Karpas-422 (cell line): ENCODE data around the gene ALDH1B1. TPM values are rescaled to one million over a fixed set of nuclear protein-coding genes. Genes with fewer than 3 reads are reported as not detected.

ENCODE experiments used
- DNase-seq: peaks from one replicate; pipeline ENCODE4 v3.0.0-alpha.2; 2015
- H2AFZ ChIP-seq: fragments of 200-600 bp; sonication (generic); 2 replicates; pipeline ENCODE4 v1.6.1; 2014; ENCODE audit warnings: antibody characterized with exemption, low read length, mixed read lengths
- H3K27ac ChIP-seq: fragments of 200-600 bp; sonication (generic); 2 replicates; pipeline ENCODE4 v1.5.1; 2014; ENCODE audit warnings: mild to moderate bottlenecking, low read length, moderate library complexity
- H3K27me3 ChIP-seq: fragments of 200-600 bp; sonication (generic); 2 replicates; pipeline ENCODE4 v1.6.1; 2014; ENCODE audit warnings: low read length, mixed read lengths
- H3K36me3 ChIP-seq: fragments of 200-600 bp; sonication (generic); 2 replicates; pipeline ENCODE4 v1.6.1; 2014; ENCODE audit warnings: low read length, mixed read lengths; ENCODE audit not compliant: insufficient read depth
- H3K4me1 ChIP-seq: fragments of 200-600 bp; sonication (generic); 2 replicates; pipeline ENCODE4 v1.6.1; 2014; ENCODE audit warnings: mild to moderate bottlenecking, low read length, mixed read lengths
- H3K4me2 ChIP-seq: fragments of 200-600 bp; sonication (generic); 2 replicates; pipeline ENCODE4 v1.6.1; 2014; ENCODE audit warnings: low read length, low read depth, mild to moderate bottlenecking; ENCODE audit not compliant: poor library complexity, severe bottlenecking
- H3K4me3 ChIP-seq: fragments of 200-600 bp; sonication (generic); 2 replicates; pipeline ENCODE4 v1.5.1; 2014; ENCODE audit warnings: mild to moderate bottlenecking, antibody characterized with exemption, low read length, mixed read lengths
- H3K79me2 ChIP-seq: fragments of 200-600 bp; sonication (generic); 2 replicates; pipeline ENCODE4 v1.6.1; 2014; ENCODE audit warnings: mild to moderate bottlenecking, low read length, mixed read lengths
- H3K9ac ChIP-seq: fragments of 200-600 bp; sonication (generic); 2 replicates; pipeline ENCODE4 v1.6.0; 2014; ENCODE audit warnings: low read length
- H3K9me2 ChIP-seq: fragments of 200-600 bp; sonication (generic), shearing (Covaris generic); replicated peaks from 2 replicates; pipeline ENCODE4 v1.6.0; 2014; ENCODE audit warnings: mild to moderate bottlenecking, low read length, moderate library complexity; ENCODE audit not compliant: insufficient read depth
- H3K9me3 ChIP-seq: fragments of 300-700, 200-600 bp; sonication (generic); 2 replicates; pipeline ENCODE4 v1.6.1; 2014; ENCODE audit warnings: low read length, mixed read lengths
- H4K20me1 ChIP-seq: fragments of 200-600 bp; sonication (generic); 2 replicates; pipeline ENCODE4 v1.6.1; 2014; ENCODE audit warnings: mild to moderate bottlenecking, antibody characterized with exemption, low read length, low read depth; ENCODE audit not compliant: insufficient read depth
- total RNA-seq: library from RNA; depleted of rRNA; stranded (reverse); fragments of >200 nt; shearing (Covaris generic); gene quantifications from 2 replicates; pipeline ENCODE4 v1.2.3, GENCODE V29; 2014; ENCODE audit warnings: low replicate concordance

ALDH1B1 gene
- total RNA-seq, 1 experiment from 2014 or later = 10.3 TPM

DNA sequence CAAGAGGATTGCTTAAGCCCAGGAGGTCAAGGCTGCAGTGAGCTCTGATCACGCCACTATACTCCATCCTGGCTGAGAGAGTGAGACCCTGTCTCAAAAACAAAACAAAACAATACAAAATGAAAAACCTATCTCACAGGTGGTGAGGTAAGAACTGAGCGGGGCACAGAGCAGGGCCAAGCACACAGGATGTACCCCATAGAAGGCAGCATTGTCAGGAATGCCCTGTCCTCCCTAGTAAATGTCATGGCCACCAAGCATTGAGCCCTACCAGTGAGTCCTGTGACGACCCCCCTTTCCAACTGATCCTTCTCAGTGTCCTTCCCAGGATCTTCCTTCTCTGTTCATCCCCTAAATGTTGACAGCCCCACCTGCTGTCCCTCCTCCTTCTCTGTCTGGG is 44.6 kb upstream of the ALDH1B1 start:
- H2AFZ ChIP-seq = no peak overlapping the region
- H3K27ac ChIP-seq = no peak overlapping the region
- H3K4me3 ChIP-seq = no peak overlapping the region
- no peaks in the 10 kb centered on the region for H3K9me2 ChIP-seq
- H3K4me1 ChIP-seq = no peaks in the 10 kb centered on the region
- H3K36me3 ChIP-seq = no peaks in the 10 kb centered on the region
- H3K9me3 ChIP-seq = no peaks in the 10 kb centered on the region
- H4K20me1 ChIP-seq = no peaks in the 10 kb centered on the region
- no peak overlapping the region for H3K9ac ChIP-seq
- DNase-seq = no peak
- no peaks in the 10 kb centered on the region for H3K27me3 ChIP-seq
- H3K4me2 ChIP-seq = no peak overlapping the region
- H3K79me2 ChIP-seq = no peaks in the 10 kb centered on the region

DNA sequence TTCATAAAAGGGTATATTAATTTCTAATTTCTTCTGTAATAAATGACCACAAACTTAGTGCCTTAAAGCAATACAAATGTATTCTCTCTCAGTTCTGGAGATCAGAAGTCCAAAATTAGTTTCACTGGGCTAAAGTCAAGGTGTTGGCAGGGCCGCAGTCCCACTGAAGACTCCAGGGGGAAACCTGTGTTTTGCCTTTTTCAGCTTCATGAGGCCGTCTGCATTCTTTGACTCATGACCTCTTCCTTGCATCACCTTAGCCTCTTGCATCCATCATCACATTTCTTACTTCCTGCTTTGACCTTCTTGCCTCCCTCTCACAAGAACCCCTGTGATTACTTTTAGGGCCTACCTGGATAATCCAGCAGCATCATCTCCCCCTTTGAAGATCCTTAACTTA is 42.0 kb upstream of the ALDH1B1 start:
- Histone ChIP-seq H3K4me3 (no peak overlapping the region), H3K9me2 (no peaks in the 10 kb centered on the region), H4K20me1 (no peaks in the 10 kb centered on the region), H3K36me3 (no peaks in the 10 kb centered on the region), H3K9ac (no peak overlapping the region), H3K79me2 (no peaks in the 10 kb centered on the region), H3K4me2 (no peak overlapping the region), H2AFZ (no peak overlapping the region), H3K9me3 (no peaks in the 10 kb centered on the region), H3K27ac (no peak overlapping the region), H3K27me3 (no peaks in the 10 kb centered on the region), H3K4me1 (no peaks in the 10 kb centered on the region)
- DNase-seq = no peak

DNA sequence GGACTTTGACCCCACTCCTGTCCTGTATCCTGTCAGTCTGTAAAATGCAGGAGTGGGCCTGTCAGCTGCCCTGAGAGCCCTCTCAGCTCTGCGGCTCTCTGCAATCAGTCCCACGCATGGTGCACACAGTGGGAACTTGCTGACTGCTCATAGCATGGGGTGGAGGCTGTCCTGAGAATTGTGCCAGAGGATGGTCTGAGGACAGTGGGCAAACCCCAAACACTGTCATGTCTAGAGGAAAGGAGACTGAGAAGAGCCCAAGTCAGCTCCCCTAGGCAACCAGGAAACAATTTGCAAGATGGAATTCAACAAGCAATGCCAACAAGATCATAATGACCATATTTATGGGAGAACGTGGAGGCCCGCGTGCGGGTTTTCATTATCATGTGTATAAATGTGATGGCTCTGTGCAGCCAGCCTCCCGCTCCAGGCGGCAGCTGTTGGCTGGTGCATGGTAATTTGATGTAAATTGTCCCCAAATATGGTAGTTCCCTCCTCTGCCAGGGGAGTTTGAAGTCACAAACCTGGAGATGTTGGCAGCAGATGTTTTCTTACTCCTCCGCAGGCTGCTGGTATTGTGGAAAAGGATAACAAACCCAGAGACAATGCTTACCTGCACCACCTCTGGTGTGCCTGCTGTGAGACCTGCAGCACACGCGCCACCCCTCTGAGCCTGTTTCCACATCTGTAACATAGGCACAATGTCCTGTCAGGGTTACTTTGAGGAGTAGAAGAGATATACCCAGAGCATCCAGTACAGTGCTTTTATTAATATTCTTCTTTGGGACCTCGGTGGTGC is 39.8 kb upstream of the ALDH1B1 start:
- Histone ChIP-seq H3K4me2 (no peak overlapping the region), H2AFZ (no peak overlapping the region), H3K4me3 (no peak overlapping the region), H3K27me3 (no peaks in the 10 kb centered on the region), H3K4me1 (no peaks in the 10 kb centered on the region), H3K9me2 (no peaks in the 10 kb centered on the region), H3K9ac (no peak overlapping the region), H3K36me3 (no peaks in the 10 kb centered on the region), H4K20me1 (no peaks in the 10 kb centered on the region), H3K79me2 (no peaks in the 10 kb centered on the region), H3K9me3 (no peaks in the 10 kb centered on the region), H3K27ac (no peak overlapping the region)
- no peak for DNase-seq

DNA sequence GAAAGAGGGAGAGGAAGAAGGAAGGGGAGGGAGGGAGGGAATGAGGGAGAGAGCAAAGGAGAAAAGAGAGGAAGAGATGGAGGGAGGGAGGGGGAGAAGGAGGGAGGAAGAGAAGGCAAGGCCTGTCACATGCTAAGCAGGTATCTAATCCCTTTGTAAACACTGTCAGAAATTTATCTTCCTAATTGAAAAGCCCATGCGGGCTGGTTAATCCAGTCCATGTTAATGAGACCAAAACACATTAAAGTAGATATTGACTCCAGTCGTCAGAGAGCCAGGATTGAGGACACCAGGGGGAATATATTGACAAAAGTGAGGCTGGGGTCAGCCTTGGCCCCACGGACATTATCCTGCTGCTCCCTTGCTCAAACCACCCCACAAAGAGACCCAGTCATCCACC is 37.4 kb upstream of the ALDH1B1 start:
- no peaks in the 10 kb centered on the region for H3K36me3 ChIP-seq

DNA sequence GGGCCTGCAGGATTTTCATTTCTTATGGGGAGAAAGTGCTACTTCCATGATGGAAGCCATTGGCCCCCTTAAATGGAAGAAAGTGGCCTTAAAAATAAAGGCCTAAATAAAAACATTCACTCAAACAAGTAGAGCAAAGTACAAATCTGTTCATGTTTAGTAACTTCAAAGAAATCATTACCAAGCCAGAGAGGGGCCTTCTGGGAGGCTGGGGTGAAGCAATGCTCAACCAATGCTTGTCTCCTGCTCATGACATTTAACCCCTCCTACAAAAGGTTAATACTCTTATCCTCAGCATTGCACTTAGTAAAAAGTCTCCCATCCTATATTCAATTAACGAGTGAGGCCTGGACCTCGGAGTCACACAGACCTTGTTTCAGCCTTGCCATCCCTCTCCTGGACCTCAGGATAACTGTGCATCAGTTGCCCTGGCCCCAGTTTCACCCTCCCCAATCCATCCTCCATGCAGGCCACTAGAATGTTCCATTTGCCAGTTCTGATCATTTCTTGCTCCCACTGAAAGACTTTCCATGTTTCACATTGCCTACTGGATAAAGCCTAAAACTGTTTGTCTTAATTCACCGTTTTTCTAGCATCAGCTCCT is 36.9 kb upstream of the ALDH1B1 start:
- H3K36me3 ChIP-seq = no peaks in the 10 kb centered on the region
- H3K9ac ChIP-seq = no peak overlapping the region
- H3K9me2 ChIP-seq = no peaks in the 10 kb centered on the region
- no peaks in the 10 kb centered on the region for H3K9me3 ChIP-seq
- no peaks in the 10 kb centered on the region for H4K20me1 ChIP-seq
- no peak overlapping the region for H2AFZ ChIP-seq
- H3K4me2 ChIP-seq = no peak overlapping the region
- no peaks in the 10 kb centered on the region for H3K27me3 ChIP-seq
- no peak overlapping the region for H3K4me3 ChIP-seq
- no peak overlapping the region for H3K27ac ChIP-seq
- H3K4me1 ChIP-seq = no peaks in the 10 kb centered on the region
- DNase-seq = no peak
- no peaks in the 10 kb centered on the region for H3K79me2 ChIP-seq

More for the DNA sequence above, 37.4 kb upstream of the ALDH1B1 start:
- Histone ChIP-seq H2AFZ (no peak overlapping the region), H3K4me2 (no peak overlapping the region), H3K9me2 (no peaks in the 10 kb centered on the region), H3K4me3 (no peak overlapping the region), H3K4me1 (no peaks in the 10 kb centered on the region), H3K9me3 (no peaks in the 10 kb centered on the region), H4K20me1 (no peaks in the 10 kb centered on the region), H3K27ac (no peak overlapping the region), H3K9ac (no peak overlapping the region), H3K79me2 (no peaks in the 10 kb centered on the region), H3K27me3 (no peaks in the 10 kb centered on the region)
- DNase-seq = no peak

DNA sequence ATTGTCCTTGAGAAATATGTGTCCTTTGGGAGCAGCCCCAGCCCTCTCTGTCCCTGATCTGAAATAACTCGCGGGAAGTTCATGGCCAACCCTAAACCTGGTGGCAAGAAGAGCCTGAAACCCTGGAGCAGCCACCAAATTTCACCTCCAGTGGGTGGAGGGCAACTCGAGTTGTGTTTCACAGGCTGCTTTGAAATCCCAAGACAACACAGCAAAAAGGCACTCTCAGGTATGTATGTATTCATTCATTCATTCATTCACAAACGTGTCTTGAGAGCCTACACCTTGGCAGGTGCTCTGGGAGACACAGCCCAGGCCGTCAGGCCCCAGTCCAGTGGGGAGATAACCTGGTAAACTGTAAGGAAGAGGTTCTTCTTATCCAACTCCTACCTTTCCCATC is 35.7 kb upstream of the ALDH1B1 start:
- H3K27me3 ChIP-seq = no peaks in the 10 kb centered on the region
- H3K4me1 ChIP-seq = no peaks in the 10 kb centered on the region
- H3K4me3 ChIP-seq = no peak overlapping the region
- no peaks in the 10 kb centered on the region for H4K20me1 ChIP-seq
- no peaks in the 10 kb centered on the region for H3K9me3 ChIP-seq
- no peaks in the 10 kb centered on the region for H3K36me3 ChIP-seq
- no peak overlapping the region for H3K9ac ChIP-seq
- H3K4me2 ChIP-seq = no peak overlapping the region
- no peaks in the 10 kb centered on the region for H3K9me2 ChIP-seq
- H3K27ac ChIP-seq = no peak overlapping the region
- DNase-seq = no peak
- H3K79me2 ChIP-seq = no peaks in the 10 kb centered on the region
- no peak overlapping the region for H2AFZ ChIP-seq

DNA sequence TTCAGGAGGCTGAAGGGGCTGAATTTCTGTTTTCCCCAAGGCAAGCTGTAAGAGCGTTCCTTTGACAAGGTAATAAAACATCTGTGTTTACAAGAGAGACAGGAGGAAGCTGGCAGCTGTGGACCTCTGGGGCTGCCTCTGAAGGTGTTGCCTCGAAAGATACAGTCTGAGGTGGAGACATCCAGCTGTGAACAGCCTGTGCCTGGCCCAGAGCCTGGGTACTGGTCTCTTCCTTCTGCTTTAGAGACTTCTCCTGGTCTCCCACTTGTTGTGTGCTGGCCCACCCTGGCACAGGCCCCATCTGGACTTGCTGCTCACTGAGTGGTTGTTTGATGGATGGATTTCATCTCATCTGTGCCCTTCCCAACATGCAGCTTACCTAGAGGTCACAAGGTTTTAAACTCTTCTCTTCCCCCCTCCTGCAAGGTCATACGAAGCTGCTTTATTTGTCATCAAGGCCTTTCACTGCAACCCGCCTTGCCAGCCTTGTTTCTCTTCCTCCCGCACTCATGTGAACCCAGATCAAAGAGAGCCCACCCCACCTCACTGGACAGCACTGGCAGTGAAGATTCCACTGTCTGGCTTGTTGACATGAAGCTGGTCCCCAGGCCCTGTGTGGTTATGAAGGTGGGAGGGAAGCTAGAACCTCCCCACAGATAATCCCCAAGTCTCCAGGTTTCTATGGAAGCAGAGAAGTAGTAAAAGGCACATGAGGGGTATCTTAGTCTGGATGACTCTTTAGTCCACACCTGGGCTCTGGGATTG is 35.0 kb upstream of the ALDH1B1 start:
- H3K4me2 ChIP-seq = no peak overlapping the region
- DNase-seq = no peak
- no peak overlapping the region for H2AFZ ChIP-seq
- no peak overlapping the region for H3K9ac ChIP-seq
- H3K27me3 ChIP-seq = no peaks in the 10 kb centered on the region
- no peak overlapping the region for H3K4me3 ChIP-seq
- no peaks in the 10 kb centered on the region for H3K9me2 ChIP-seq
- no peaks in the 10 kb centered on the region for H3K9me3 ChIP-seq
- H3K79me2 ChIP-seq = no peaks in the 10 kb centered on the region
- H3K4me1 ChIP-seq = no peaks in the 10 kb centered on the region
- no peaks in the 10 kb centered on the region for H4K20me1 ChIP-seq
- no peak overlapping the region for H3K27ac ChIP-seq
- H3K36me3 ChIP-seq = no peaks in the 10 kb centered on the region
